LNCaP clone FGC (cell line): Measurements from ENCODE around the gene ZNF592.

Experiments
- DNase-seq: peaks from one replicate; pipeline ENCODE4 v3.0.0-alpha.2; 2011; ENCODE audit warnings: low read depth
- H3K4me3 ChIP-seq: 2 replicates; pipeline ENCODE4 v1.5.1; 2011; ENCODE audit warnings: mild to moderate bottlenecking, low read depth, low read length, control low read depth
- TF ChIP-seq, protein P1 (sequence below): IDR thresholded peaks from 2 replicates; pipeline ENCODE4 v1.5.1; 2012; ENCODE audit warnings: mild to moderate bottlenecking; ENCODE audit not compliant: control insufficient read depth, insufficient read depth; ENCODE audit errors: extremely low read depth

ZNF592 gene

DNA sequence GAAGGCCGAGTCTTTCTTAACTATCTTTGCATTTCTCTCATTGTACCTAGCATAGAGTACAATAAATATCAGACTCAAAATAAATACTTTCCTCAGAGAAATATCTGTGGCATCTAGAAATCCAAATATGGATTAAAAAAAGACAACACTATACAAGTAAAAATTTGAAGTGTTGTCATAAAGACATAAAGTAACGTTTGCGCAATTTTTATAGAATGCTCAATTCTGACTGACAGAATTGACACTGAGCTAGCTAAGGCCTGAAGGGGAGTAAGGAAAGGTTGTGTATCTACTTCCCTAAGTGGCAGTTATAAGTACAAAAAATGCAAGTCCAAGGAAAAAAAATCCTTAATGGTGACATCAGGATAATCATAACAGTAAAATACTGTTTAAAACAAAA, 33.6 kb upstream of the ZNF592 start:
- peak overlapping the region; percentile 99 for H3K4me3 ChIP-seq
- DNase-seq, result no peak
- TF ChIP-seq, protein P1, sequence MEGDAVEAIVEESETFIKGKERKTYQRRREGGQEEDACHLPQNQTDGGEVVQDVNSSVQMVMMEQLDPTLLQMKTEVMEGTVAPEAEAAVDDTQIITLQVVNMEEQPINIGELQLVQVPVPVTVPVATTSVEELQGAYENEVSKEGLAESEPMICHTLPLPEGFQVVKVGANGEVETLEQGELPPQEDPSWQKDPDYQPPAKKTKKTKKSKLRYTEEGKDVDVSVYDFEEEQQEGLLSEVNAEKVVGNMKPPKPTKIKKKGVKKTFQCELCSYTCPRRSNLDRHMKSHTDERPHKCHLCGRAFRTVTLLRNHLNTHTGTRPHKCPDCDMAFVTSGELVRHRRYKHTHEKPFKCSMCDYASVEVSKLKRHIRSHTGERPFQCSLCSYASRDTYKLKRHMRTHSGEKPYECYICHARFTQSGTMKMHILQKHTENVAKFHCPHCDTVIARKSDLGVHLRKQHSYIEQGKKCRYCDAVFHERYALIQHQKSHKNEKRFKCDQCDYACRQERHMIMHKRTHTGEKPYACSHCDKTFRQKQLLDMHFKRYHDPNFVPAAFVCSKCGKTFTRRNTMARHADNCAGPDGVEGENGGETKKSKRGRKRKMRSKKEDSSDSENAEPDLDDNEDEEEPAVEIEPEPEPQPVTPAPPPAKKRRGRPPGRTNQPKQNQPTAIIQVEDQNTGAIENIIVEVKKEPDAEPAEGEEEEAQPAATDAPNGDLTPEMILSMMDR, result no peak

DNA sequence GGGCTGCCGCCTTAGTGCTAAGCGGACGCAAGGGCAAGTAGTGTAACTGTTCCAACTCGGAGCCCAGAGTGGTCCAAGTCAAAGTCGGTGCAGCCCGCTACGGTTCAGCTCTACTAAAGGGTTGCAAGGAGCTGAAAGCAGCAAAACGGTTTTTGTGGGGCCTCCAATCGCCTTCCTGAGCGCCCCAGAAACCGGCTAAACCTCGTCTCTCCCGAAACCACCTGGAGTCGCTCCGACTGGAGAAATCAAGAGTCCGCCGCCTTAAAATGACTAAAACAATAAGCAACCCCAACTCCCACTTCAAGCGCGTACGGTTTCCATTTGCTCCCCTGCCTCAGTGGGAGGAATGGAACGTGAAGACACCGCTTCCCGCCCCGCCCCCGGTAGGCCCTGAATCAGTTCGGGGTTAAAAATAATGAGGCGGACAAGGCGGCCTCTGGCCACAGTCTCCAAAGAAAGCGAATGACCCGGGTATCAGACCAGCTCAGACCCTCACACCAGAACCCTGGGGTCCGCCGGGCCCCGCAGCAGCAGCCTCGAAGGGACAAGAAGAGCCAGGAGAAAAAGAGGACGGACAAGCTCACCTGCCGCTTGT, 32.9 kb upstream of the ZNF592 start:
- no peak for DNase-seq
- TF ChIP-seq, protein P1, result no peak

DNA sequence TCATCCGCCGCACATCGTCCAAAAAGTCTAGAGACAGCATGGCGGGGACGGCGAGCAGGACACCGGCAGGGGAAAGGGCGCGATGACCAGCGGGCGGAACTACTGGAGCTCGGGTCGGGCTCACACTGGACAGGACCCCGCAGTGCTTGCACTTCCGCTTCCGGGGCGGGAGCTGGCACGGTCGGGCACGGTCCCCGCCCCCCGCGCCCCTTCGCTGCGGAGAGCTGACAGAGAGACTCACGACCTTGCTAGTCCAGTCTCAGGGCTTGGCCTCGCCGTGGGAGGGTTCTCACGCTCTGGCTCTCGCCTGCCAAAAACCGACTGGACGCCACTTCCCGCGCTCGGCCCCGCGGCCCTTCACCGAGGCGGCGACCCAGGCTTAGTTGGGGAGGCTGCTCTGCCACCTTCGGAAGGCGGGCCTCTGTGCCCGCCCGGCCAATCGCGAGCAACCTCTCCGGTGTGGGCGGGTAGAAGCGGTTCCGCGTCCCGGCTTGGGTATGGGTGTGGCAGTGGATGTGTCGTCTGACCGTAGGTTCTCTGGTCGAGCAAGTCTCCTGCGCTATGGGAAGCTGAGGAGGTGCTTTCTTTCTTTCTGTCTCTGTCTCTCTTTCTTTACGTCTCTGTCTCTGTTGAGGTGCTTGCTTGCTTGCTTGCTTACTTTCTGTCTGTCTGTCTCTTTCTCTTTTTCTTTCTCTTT, 32.2 kb upstream of the ZNF592 start, which contains the start of gene SEC11A:
Gene SEC11A, minus strand, starts transcription at position 104 of the 697 bp plus-strand sequence. Its CDS starts 64 bp downstream, at position 40.
- H3K4me3 ChIP-seq, result peak within 1 kb of the TSS; percentile 99
- TF ChIP-seq, protein P1, result no peak
- peak; percentile 89 for DNase-seq

More for the DNA sequence above, 32.9 kb upstream of the ZNF592 start:
- peak overlapping the region; percentile 99 for H3K4me3 ChIP-seq

DNA sequence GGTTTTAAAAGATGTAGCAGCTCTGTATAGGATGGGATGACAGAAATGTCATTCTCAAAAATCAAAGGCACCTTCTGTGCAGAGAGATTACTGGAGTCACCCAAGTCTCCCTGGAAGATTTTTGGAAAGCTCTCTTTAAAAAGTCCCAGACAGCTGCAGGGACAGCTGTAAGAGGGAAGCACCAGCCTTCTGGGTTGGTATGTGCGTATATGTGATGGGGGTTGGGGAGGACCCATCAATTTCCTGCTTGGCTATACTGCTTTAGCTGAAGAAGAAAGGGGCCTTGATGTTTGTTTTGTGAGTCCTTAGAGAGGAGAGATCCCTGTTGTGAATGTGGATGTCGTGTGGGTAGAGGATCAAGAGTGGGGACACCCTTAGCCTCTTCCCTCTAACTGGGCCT, 27.0 kb upstream of the ZNF592 start:
- TF ChIP-seq, protein P1, result no peak

DNA sequence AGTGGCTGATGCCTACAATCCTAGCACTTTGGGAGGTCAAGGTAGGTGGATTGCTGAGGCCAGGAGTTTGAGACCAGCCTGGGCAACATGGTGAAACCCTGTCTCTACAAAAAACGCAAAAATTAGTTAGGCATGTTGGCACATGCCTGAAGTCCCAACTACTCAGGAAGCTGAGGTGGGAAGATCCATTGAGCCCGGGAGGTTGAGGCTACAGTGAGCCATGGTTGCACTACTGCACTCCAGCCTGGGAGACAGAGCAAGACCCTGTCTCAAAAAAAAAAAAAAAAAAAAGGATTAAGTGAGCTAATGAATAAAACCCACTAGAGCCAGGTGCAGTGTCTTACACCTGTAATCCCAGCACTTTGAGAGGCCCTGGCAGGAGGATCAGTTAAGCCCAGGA, 25.8 kb upstream of the ZNF592 start:
- H3K4me3 ChIP-seq, result no peak overlapping the region
- TF ChIP-seq, protein P1, result no peak
- no peak for DNase-seq

More for the DNA sequence above, 27.0 kb upstream of the ZNF592 start:
- no peak overlapping the region for H3K4me3 ChIP-seq
- DNase-seq, result no peak

DNA sequence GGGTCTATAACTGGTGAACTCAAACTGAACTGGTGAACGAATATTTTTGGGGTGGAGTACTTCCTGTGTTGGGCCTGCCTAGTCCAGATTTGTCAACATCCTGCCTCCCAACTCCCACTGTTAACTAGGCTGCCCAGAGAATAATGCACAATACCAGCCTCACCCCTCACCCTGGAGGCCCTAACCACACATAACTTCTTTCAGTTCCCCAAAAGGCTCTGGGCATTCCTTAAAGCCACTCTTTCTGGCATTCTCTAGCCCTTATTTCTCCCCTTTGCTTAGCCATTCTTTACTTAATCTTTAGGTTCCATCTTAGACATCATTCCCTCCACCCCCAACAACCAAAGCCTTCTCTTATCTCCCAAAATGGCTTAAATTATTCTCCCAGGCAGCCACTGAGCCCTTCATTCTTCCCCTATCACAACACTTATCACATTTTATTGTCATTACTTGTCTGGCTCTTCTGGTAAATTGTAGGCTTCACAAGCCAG, 23.3 kb upstream of the ZNF592 start:
- H3K4me3 ChIP-seq, result no peak overlapping the region
- DNase-seq, result no peak
- TF ChIP-seq, protein P1, result no peak
